Bone marrow (tissue), 2 donors: ENCODE measurements around the gene APBB1IP.
"Not testable (repeated sequence)": the region's sequence is repeated elsewhere in the genome, so short reads cannot be mapped to it uniquely, and the experiment has no call there.

Source experiments
- DNase-seq, 2 donors: peaks; one replicate each; lab custom pipeline; 2025; lab: John Stamatoyannopoulos, UW

Gene APBB1IP

GRCh38 chr10:26477501-26477900 lies 39.4 kb downstream of the APBB1IP start:
- no peak for DNase-seq

GRCh38 chr10:26478061-26478460 lies 39.9 kb downstream of the APBB1IP start:
- DNase-seq, result no peak

- peak in 1 of 2 donors; percentile 69 for DNase-seq
These were observed 41.8 kb downstream of the APBB1IP start for GRCh38 chr10:26479766-26480492.

- DNase-seq, result no peak
These were observed 43.2 kb downstream of the APBB1IP start for GRCh38 chr10:26481315-26481692.

GRCh38 chr10:26481914-26482550 lies 43.9 kb downstream of the APBB1IP start:
- DNase-seq, result peak in 1 of 2 donors; percentile 83

- no peak for DNase-seq
These were observed 45.4 kb downstream of the APBB1IP start for GRCh38 chr10:26483554-26483953.

- DNase-seq, result no peak
These were observed 47.2 kb downstream of the APBB1IP start for GRCh38 chr10:26485150-26485941.

- no peak for DNase-seq
These were observed 48.2 kb downstream of the APBB1IP start for GRCh38 chr10:26486304-26486703.

- no peak for DNase-seq
These were observed 49.1 kb downstream of the APBB1IP start for GRCh38 chr10:26486990-26487850.

- DNase-seq, result no peak
These were observed 50.2 kb downstream of the APBB1IP start for GRCh38 chr10:26488344-26488743.

- DNase-seq, result no peak
These were observed 50.9 kb downstream of the APBB1IP start for GRCh38 chr10:26489081-26489480.

- DNase-seq, result not testable (repeated sequence)
These were observed 52.2 kb downstream of the APBB1IP start for GRCh38 chr10:26490367-26490766.

- no peak for DNase-seq
These were observed 53.1 kb downstream of the APBB1IP start for GRCh38 chr10:26491276-26491675.

- no peak for DNase-seq
These were observed 53.8 kb downstream of the APBB1IP start for GRCh38 chr10:26491934-26492333.

GRCh38 chr10:26492725-26493124 lies 54.6 kb downstream of the APBB1IP start:
- DNase-seq, result not testable (repeated sequence)

GRCh38 chr10:26494018-26494417 lies 55.9 kb downstream of the APBB1IP start:
- DNase-seq, result no peak

- no peak for DNase-seq
These were observed 61.3 kb downstream of the APBB1IP start for GRCh38 chr10:26499426-26499825.

GRCh38 chr10:26502986-26503385 lies 64.8 kb downstream of the APBB1IP start:
- no peak for DNase-seq

- DNase-seq, result no peak
These were observed 65.8 kb downstream of the APBB1IP start for GRCh38 chr10:26503911-26504310.

GRCh38 chr10:26504429-26504828 lies 66.3 kb downstream of the APBB1IP start:
- not testable (repeated sequence) for DNase-seq

GRCh38 chr10:26505491-26505890 lies 67.3 kb downstream of the APBB1IP start:
- DNase-seq, result no peak

GRCh38 chr10:26506736-26507135 lies 68.6 kb downstream of the APBB1IP start:
- no peak for DNase-seq
